ENCODE results near the gene ARHGAP6. TPM values are rescaled to one million over a fixed set of nuclear protein-coding genes. Genes with fewer than 3 reads are reported as not detected.

Gene ARHGAP6
- total and polyA plus RNA-seq, 9 of the 15 experiments (the other 6 are each of a cell fraction or from before 2014, with no cell fraction given) = 12.5 to 63.6 (median 41.8) TPM

- TF ChIP-seq CC2D1A (IDR thresholded peaks at IDR 0.05) = peak; percentile 44; the same call in 1 of the 2 replicates
- TF ChIP-seq MYC (IDR thresholded peaks at IDR 0.05; ENCODE audit: low read depth, low read length) = peak; percentile 30
- no peak for TF ChIP-seq MYC (CRISPR knock-in tag; IDR thresholded peaks at IDR 0.05; ENCODE audit: borderline replicate concordance, low read depth)
- TF ChIP-seq PHB (CRISPR knock-in tag; IDR thresholded peaks at IDR 0.05) = no peak
- no peak for TF ChIP-seq MECOM (CRISPR knock-in tag; IDR thresholded peaks at IDR 0.05)
- no peak for TF ChIP-seq CBX2 (IDR thresholded peaks at IDR 0.05; ENCODE audit: insufficient read depth, low read length, poor library complexity, severe bottlenecking)
- TF ChIP-seq NFIX (CRISPR knock-in tag; IDR thresholded peaks at IDR 0.05; ENCODE audit: low read depth) = no peak
- no peak for TF ChIP-seq ETS2 (tag; IDR thresholded peaks at IDR 0.05; ENCODE audit: borderline replicate concordance, poor library complexity, severe bottlenecking)
- no peak for TF ChIP-seq ZNF134 (CRISPR knock-in tag; conservative IDR thresholded peaks at IDR 0.05)
- TF ChIP-seq ARID3B (CRISPR knock-in tag; IDR thresholded peaks at IDR 0.05; ENCODE audit: borderline replicate concordance) = no peak
- peak; percentile 92 for TF ChIP-seq ARID3A (IDR thresholded peaks at IDR 0.05; ENCODE audit: borderline replicate concordance, low read depth, low read length)
- TF ChIP-seq PCBP2 (IDR thresholded peaks at IDR 0.05; ENCODE audit: low read depth, low read length, poor library complexity, severe bottlenecking) = no peak
- no peak for TF ChIP-seq STAT5B (CRISPR knock-in tag; IDR thresholded peaks at IDR 0.05)
- no peak for TF ChIP-seq HBP1 (CRISPR knock-in tag; IDR thresholded peaks at IDR 0.05)
- peak; percentile 83 for TF ChIP-seq BRD9 (IDR thresholded peaks at IDR 0.05; ENCODE audit: low read depth, partially characterized antibody)
- TF ChIP-seq ILK (tag; IDR thresholded peaks at IDR 0.05; ENCODE audit: borderline replicate concordance, low read depth) = no peak
- TF ChIP-seq ZNF644 (tag; IDR thresholded peaks at IDR 0.05; ENCODE audit: low read depth) = 0 out of 2 replicates have a peak, but pooled peaks have one; percentile 41
- no peak for TF ChIP-seq XRCC3 (IDR thresholded peaks at IDR 0.05)
Observed at GRCh38 chrX:11341274-11342201, 324.2 kb downstream of the ARHGAP6 start (continued).
